Measurements from ENCODE around the gene HPCAL1. TPM values are rescaled to one million over a fixed set of nuclear protein-coding genes. Genes with fewer than 3 reads are reported as not detected.

HPCAL1 gene
- polyA plus RNA-seq, 3 donors = 82.1 to 99.5 (median 98.0) TPM

DNA sequence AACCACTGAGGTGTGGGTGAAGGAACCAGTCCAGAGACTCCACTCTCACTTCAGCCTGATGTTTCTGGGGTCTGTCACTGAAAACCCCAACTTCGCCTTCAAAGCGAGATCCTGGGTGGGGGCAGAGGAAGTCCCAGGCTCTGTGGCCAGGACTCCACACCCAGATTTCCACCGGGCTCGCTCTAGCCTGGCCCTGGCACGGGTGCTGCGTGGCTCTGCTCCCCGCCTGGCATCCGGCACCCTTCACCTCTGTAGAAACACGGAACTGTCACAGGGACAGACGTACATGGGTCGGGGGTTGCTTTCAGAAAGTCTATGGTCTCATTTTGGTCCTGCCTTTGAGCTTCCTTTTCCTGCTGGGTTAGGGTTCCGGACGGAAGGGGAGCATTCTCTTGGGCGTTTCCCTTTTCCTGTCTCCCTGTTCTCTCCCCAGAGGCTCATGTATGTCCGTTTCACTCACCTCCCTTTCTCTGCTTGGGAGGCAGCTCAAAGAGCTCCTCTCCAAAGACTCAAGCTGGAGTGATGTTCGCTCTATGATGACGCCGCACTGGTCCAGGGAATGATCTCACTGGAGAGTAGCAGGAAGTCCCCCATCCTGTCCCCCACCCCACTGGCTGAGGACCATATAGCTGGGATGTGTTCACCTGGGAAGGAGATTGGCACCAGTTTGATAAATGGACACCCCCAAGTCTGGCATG, 103.9 kb downstream of the HPCAL1 start:
- peaks cover 54% of the 10 kb centered on the region for H3K79me2 ChIP-seq (ENCODE audit: insufficient read depth, low read length)
- peak overlapping the region in 1 of 3 experiments; percentile 32 for H3K4me3 ChIP-seq (replicated peaks in 1 of 3; ENCODE audit: low read depth in 2 of 3, low read length in 3 of 3)
- H3K4me2 ChIP-seq (replicated peaks; ENCODE audit: extremely low read depth, low read length, poor library complexity, severe bottlenecking) = peak overlapping the region; percentile 56
- Mint-ChIP-seq H3K27me3 (ENCODE audit: low read depth in 3 of 3) (peaks cover 0 to 7% (median 1%) of the 10 kb centered on the region in 3 donors), H3K4me3 (peak overlapping the region; percentile 49 to 64), H3K27ac (peak overlapping the region; percentile 81 to 98 (median 95)), H3K9me3 (no peaks in the 10 kb centered on the region), H3K36me3 (peaks cover 28 to 43% of the 10 kb centered on the region in 2 donors), H3K4me1 (peaks cover 78% of the 10 kb centered on the region)
- no peak overlapping the region for H3K9ac ChIP-seq (ENCODE audit: insufficient read depth, low read length, poor library complexity, severe bottlenecking)
- no peaks in the 10 kb centered on the region for H3K9me3 ChIP-seq (replicated peaks in 1 of 2; ENCODE audit: control insufficient read depth in 1 of 2, insufficient read depth in 1 of 2, low read length in 2 of 2)
- H3K27me3 ChIP-seq (ENCODE audit: control insufficient read depth in 2 of 2, insufficient read depth in 2 of 2, low read length in 2 of 2) = no peaks in the 10 kb centered on the region
- peaks cover 5% of the 10 kb centered on the region for H4K20me1 ChIP-seq (ENCODE audit: insufficient read depth, low read length)
- TF ChIP-seq, protein P1, sequence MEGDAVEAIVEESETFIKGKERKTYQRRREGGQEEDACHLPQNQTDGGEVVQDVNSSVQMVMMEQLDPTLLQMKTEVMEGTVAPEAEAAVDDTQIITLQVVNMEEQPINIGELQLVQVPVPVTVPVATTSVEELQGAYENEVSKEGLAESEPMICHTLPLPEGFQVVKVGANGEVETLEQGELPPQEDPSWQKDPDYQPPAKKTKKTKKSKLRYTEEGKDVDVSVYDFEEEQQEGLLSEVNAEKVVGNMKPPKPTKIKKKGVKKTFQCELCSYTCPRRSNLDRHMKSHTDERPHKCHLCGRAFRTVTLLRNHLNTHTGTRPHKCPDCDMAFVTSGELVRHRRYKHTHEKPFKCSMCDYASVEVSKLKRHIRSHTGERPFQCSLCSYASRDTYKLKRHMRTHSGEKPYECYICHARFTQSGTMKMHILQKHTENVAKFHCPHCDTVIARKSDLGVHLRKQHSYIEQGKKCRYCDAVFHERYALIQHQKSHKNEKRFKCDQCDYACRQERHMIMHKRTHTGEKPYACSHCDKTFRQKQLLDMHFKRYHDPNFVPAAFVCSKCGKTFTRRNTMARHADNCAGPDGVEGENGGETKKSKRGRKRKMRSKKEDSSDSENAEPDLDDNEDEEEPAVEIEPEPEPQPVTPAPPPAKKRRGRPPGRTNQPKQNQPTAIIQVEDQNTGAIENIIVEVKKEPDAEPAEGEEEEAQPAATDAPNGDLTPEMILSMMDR (IDR thresholded peaks at IDR 0.05) = no peak
- H2AFZ ChIP-seq (ENCODE audit: insufficient read depth, low read depth, low read length, poor library complexity, severe bottlenecking) = peak overlapping the region; percentile 4
- H3K27ac ChIP-seq (ENCODE audit: low read depth in 1 of 2, low read length in 2 of 2) = peak overlapping the region; percentile 31 to 87
- peak in 2 of 3 donors; percentile 34 to 35 for DNase-seq
- peaks cover 74 to 82% of the 10 kb centered on the region in 2 donors for H3K4me1 ChIP-seq (ENCODE audit: control insufficient read depth in 1 of 2, insufficient read depth in 2 of 2, low read length in 2 of 2)
- H3K36me3 ChIP-seq (replicated peaks in 1 of 2; ENCODE audit: control insufficient read depth in 1 of 2, insufficient read depth in 2 of 2, low read length in 2 of 2) = peaks cover 3 to 19% of the 10 kb centered on the region in 2 donors
- intact Hi-C loops (cut with micrococcal nuclease) = loop anchor here in 1 of 2 donors (5.0 kb wide), 1 partner anchor 119 kb away; no protein-coding TSS in a partner anchor
- 10% methylated on average over 11 of the region's 18 CpGs for WGBS (ENCODE audit: insufficient coverage)

DNA sequence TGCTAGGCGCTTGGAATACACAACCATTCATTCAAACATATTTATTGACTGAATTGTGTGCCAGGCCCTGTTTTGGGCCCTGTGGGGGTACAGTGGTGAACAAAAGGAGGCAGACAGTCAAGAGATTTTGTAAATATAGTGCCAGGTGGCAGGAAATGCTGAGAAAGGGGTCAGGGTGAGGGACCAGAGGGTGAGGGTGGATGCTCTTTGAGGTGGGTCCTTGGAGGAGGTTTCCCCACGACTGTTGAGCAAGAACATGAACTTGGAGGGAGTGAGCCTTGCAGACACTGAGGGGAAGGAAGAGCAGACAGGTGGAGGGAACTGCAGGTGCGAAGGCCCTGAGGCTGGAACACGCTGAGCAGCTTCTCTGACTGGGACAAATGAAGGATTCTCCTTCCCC, 104.7 kb downstream of the HPCAL1 start:
- WGBS (ENCODE audit: insufficient coverage) = 0% methylated on average over 1 of the region's 4 CpGs
- Histone ChIP-seq H2AFZ (ENCODE audit: insufficient read depth, low read depth, low read length, poor library complexity, severe bottlenecking) (no peak overlapping the region), H3K9me3 (replicated peaks in 1 of 2; ENCODE audit: control insufficient read depth in 1 of 2, insufficient read depth in 1 of 2, low read length in 2 of 2) (no peaks in the 10 kb centered on the region), H3K9ac (ENCODE audit: insufficient read depth, low read length, poor library complexity, severe bottlenecking) (no peak overlapping the region), H3K27me3 (ENCODE audit: control insufficient read depth in 2 of 2, insufficient read depth in 2 of 2, low read length in 2 of 2) (no peaks in the 10 kb centered on the region), H3K4me3 (replicated peaks in 1 of 3; ENCODE audit: low read depth in 2 of 3, low read length in 3 of 3) (peak overlapping the region in 1 of 3 experiments; percentile 48), H3K27ac (ENCODE audit: low read depth in 1 of 2, low read length in 2 of 2) (peak overlapping the region; percentile 87 to 91), H3K36me3 (replicated peaks in 1 of 2; ENCODE audit: control insufficient read depth in 1 of 2, insufficient read depth in 2 of 2, low read length in 2 of 2) (peaks cover 3 to 27% of the 10 kb centered on the region in 2 donors), H4K20me1 (ENCODE audit: insufficient read depth, low read length) (peaks cover 5% of the 10 kb centered on the region), H3K4me2 (replicated peaks; ENCODE audit: extremely low read depth, low read length, poor library complexity, severe bottlenecking) (peak overlapping the region; percentile 60), H3K4me1 (ENCODE audit: control insufficient read depth in 1 of 2, insufficient read depth in 2 of 2, low read length in 2 of 2) (peaks cover 66 to 74% of the 10 kb centered on the region in 2 donors), H3K79me2 (ENCODE audit: insufficient read depth, low read length) (peaks cover 54% of the 10 kb centered on the region)
- TF ChIP-seq, protein P1 (IDR thresholded peaks at IDR 0.05) = no peak
- Mint-ChIP-seq H3K4me3 (peak overlapping the region; percentile 34 to 86), H3K27ac (peak overlapping the region; percentile 92 to 99 (median 97)), H3K4me1 (peaks cover 77% of the 10 kb centered on the region), H3K9me3 (peaks cover 0 to 4% (median 2%) of the 10 kb centered on the region in 7 donors), H3K36me3 (peaks cover 33 to 46% of the 10 kb centered on the region in 2 donors), H3K27me3 (ENCODE audit: low read depth in 3 of 3) (peaks cover 0 to 7% (median 1%) of the 10 kb centered on the region in 3 donors)
- DNase-seq = no peak
- intact Hi-C loops (cut with micrococcal nuclease) = loop anchor here in 1 of 2 donors (5.0 kb wide), 1 partner anchor 120 kb away; no protein-coding TSS in a partner anchor
